ENCODE results near the gene CDH20. TPM values are rescaled to one million over a fixed set of nuclear protein-coding genes. Genes with fewer than 3 reads are reported as not detected.
A peak's percentile ranks its signal among the peaks of the same experiment; 100 is the strongest.

CDH20 gene
- total RNA-seq, 3 donors from 2014 or later: not detected

DNA sequence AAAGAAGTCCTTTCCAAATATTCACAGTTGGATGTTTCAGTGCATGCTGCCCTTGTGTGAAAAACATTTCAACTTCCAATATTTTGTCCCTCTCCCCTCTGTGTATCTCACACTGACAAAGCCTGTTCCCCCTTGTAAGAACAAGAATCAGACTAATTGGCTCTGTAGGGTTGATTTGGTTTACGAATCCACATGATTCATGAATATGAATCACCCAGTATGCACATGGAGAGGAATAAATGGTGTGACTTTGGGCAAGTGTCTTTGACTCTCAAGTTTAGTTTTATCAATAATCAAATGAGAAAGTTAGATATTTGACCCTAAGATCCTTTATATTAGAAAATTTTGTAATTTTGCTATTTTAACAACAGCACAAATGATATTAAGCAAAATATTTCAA, 9.3 kb upstream of the CDH20 start:
- H3K4me3 ChIP-seq: no peak overlapping the region
- no peaks in the 10 kb centered on the region for H3K4me1 ChIP-seq (ENCODE audit: low read depth)
- H3K36me3 ChIP-seq (ENCODE audit: low read depth): no peaks in the 10 kb centered on the region
- intact Hi-C loops (cut with DNase I, micrococcal nuclease): no loop called here
- TF ChIP-seq, protein P1, sequence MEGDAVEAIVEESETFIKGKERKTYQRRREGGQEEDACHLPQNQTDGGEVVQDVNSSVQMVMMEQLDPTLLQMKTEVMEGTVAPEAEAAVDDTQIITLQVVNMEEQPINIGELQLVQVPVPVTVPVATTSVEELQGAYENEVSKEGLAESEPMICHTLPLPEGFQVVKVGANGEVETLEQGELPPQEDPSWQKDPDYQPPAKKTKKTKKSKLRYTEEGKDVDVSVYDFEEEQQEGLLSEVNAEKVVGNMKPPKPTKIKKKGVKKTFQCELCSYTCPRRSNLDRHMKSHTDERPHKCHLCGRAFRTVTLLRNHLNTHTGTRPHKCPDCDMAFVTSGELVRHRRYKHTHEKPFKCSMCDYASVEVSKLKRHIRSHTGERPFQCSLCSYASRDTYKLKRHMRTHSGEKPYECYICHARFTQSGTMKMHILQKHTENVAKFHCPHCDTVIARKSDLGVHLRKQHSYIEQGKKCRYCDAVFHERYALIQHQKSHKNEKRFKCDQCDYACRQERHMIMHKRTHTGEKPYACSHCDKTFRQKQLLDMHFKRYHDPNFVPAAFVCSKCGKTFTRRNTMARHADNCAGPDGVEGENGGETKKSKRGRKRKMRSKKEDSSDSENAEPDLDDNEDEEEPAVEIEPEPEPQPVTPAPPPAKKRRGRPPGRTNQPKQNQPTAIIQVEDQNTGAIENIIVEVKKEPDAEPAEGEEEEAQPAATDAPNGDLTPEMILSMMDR (IDR thresholded peaks at IDR 0.05): no peak
- ATAC-seq: no peak
- no peaks in the 10 kb centered on the region for H3K9me3 ChIP-seq
- no peak for DNase-seq

DNA sequence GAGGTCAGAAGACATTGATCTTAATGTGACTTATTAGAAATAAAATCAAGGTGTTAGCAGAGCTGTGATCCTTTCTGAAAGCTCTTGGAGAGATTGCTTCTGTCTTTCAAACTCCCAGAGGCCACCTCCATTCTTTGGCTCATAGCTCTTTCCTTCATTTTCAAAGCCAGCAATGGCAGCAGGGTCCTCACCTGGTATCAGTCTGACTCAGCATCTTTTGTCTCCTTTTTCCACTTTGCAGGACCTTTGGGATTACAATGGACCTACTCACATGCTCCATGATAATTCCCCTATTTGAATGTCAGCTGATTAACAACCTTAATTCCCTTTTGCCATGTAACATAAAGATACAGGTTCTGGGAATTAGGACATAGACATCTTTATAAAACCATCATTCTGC, 6.8 kb upstream of the CDH20 start:
- DNase-seq (no peak), ATAC-seq (no peak)
- H3K36me3 ChIP-seq (ENCODE audit: low read depth): no peaks in the 10 kb centered on the region
- TF ChIP-seq, protein P1 (IDR thresholded peaks at IDR 0.05): no peak
- H3K4me3 ChIP-seq: no peak overlapping the region
- no peaks in the 10 kb centered on the region for H3K9me3 ChIP-seq
- H3K4me1 ChIP-seq (ENCODE audit: low read depth): no peaks in the 10 kb centered on the region
- intact Hi-C loops (cut with DNase I, micrococcal nuclease): no loop called here

DNA sequence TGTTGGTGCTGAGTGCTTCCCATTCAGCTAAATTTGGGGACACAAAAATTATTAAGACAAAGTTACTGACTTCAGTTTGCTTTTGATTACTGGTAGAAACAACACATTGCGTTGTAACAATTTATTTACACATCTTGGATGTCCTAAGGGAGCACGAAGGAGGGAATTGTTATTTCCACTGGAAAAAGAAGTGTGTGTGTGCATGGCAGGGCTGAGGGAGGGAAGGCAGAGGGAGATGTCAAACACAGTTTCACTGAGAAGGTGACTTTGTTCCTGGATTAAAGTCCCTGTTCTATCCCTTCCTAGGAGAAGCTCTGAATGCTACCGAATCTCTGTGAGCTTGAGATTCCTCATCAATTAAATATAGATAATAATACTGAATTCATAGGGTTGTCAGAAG, 3.8 kb upstream of the CDH20 start:
- H3K4me3 ChIP-seq: no peak overlapping the region
- no peak for ATAC-seq

DNA sequence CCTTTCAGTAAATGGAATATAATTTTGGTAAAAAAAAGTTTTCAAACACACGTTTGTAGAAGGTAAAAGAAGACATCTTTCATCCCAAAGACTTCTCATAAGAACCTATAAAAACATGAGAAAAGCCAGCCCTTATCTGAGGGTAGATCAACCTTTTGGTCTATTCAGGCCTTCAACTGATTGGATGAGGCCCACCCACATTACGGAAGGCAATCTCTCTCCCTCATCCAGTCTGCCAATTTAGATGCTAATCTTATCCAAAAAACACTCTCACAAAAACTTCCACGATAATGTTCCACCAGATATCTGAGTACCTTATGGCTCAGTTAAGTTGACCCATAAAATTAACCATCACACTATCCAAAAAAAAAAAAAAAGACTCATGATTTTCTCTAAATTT, 2.2 kb upstream of the CDH20 start:
- TF ChIP-seq, protein P1 (IDR thresholded peaks at IDR 0.05): no peak
- Histone ChIP-seq H3K4me3 (no peak overlapping the region), H3K4me1 (ENCODE audit: low read depth) (peaks cover 8% of the 10 kb centered on the region), H3K36me3 (ENCODE audit: low read depth) (no peaks in the 10 kb centered on the region), H3K9me3 (no peaks in the 10 kb centered on the region)
- DNase-seq: no peak
- intact Hi-C loops (cut with DNase I, micrococcal nuclease): no loop called here
- no peak for ATAC-seq

More for the DNA sequence above, 3.8 kb upstream of the CDH20 start:
- DNase-seq: no peak
- no peaks in the 10 kb centered on the region for H3K9me3 ChIP-seq
- H3K36me3 ChIP-seq (ENCODE audit: low read depth): no peaks in the 10 kb centered on the region
- TF ChIP-seq, protein P1 (IDR thresholded peaks at IDR 0.05): no peak
- peaks cover 6% of the 10 kb centered on the region for H3K4me1 ChIP-seq (ENCODE audit: low read depth)
- intact Hi-C loops (cut with DNase I, micrococcal nuclease): no loop called here

DNA sequence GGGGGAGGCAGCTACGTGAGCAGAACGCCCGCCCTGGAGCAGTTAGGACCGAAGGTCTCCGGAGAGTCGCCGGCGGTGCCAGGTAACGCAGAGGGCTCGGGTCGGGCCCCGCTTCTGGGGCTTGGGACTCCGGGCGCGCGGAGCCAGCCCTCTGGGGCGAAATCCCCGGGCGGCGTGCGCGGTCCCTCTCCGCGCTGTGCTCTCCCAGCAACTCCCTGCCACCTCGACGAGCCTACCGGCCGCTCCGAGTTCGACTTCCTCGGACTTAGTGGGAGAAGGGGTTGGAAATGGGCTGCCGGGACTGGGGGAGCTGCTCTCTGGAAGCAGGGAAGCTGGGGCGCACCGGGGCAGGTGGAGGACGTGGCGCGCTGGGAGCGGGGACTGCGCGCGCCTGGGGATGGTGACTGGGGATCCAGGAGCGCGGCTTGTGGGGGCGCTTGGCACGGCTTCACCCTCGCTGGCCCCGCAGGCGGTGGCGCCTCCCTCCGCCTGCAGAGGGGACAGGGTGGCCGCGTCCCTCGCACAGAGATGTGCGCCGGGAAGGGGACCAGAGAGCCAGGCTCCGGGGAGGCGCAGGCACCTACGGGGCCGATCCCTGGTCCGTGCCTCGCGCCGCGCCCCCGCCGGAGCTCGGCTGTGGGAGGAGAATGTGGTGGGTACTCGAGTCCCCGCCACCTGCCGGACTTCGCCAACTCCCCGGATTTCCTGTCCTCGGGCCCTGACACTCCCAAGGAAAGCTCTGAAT, 688 bp downstream of the CDH20 start:
- TF ChIP-seq, protein P1 (IDR thresholded peaks at IDR 0.05): no peak
- Histone ChIP-seq H3K9me3 (no peaks in the 10 kb centered on the region), H3K36me3 (ENCODE audit: low read depth) (no peaks in the 10 kb centered on the region), H3K4me3 (no peak overlapping the region), H3K4me1 (ENCODE audit: low read depth) (peaks cover 8% of the 10 kb centered on the region)
- DNase-seq (no peak), ATAC-seq (peak; percentile 18)
- intact Hi-C loops (cut with DNase I, micrococcal nuclease): no loop called here

DNA sequence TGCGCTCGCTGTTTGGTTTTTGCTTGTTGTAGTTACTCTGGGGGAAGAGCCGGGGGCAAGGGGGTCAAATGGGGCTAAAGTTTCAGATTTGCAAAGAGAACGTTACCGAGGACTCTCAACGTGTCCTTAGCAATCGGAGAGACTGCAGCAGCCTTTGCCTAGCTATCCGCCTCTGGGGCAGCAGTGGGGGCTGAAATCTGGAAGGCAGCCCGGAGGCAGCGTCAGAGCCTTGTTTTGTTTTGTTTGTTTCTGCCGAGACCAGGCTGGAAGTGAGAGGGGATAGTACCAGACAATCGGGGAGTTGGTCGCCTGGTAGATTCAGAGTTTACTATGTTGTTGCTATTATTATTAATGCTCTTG, 1.2 kb downstream of the CDH20 start:
- Histone ChIP-seq H3K4me3 (no peak overlapping the region), H3K36me3 (ENCODE audit: low read depth) (no peaks in the 10 kb centered on the region), H3K4me1 (ENCODE audit: low read depth) (peaks cover 8% of the 10 kb centered on the region), H3K9me3 (no peaks in the 10 kb centered on the region)
- intact Hi-C loops (cut with DNase I, micrococcal nuclease): no loop called here
- ATAC-seq: no peak
- no peak for DNase-seq
- TF ChIP-seq, protein P1 (IDR thresholded peaks at IDR 0.05): no peak
